ENCODE data around the gene PRKN.

DNA sequence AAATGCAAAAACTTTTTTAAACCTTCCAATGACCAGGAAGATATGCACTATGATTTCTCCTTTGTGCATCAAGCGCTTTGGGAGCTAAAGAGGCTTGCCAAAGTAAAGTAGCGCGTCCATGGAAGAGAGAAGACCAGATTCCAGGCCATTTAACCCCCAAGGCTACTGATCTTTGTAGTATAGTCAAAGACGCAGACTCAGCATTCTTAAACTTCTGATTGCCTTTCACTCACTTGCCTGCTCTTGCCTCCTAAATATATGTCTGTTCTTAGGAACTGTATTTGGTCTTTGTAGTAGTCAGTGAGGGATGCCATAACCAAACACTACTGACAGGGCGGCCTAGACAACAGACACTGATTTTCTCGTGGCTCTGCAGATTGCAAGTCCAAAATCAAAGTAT lies 426.4 kb downstream of the PRKN start:
- TF ChIP-seq, protein P1, sequence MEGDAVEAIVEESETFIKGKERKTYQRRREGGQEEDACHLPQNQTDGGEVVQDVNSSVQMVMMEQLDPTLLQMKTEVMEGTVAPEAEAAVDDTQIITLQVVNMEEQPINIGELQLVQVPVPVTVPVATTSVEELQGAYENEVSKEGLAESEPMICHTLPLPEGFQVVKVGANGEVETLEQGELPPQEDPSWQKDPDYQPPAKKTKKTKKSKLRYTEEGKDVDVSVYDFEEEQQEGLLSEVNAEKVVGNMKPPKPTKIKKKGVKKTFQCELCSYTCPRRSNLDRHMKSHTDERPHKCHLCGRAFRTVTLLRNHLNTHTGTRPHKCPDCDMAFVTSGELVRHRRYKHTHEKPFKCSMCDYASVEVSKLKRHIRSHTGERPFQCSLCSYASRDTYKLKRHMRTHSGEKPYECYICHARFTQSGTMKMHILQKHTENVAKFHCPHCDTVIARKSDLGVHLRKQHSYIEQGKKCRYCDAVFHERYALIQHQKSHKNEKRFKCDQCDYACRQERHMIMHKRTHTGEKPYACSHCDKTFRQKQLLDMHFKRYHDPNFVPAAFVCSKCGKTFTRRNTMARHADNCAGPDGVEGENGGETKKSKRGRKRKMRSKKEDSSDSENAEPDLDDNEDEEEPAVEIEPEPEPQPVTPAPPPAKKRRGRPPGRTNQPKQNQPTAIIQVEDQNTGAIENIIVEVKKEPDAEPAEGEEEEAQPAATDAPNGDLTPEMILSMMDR (IDR thresholded peaks at IDR 0.05) = no peak
- TF ChIP-seq EP300 (IDR thresholded peaks at IDR 0.05) (no peak), POLR2A (IDR thresholded peaks at IDR 0.05) (no peak)
